ENCODE measurements around the gene RTN4RL2. TPM values are rescaled to one million over a fixed set of nuclear protein-coding genes. Genes with fewer than 3 reads are reported as not detected.

RTN4RL2 gene
- polyA plus RNA-seq, 1 donor from 2014 or later: 0.66 TPM

GRCh38 chr11:57499413-57499982 lies 39.2 kb downstream of the RTN4RL2 start:
- no peaks in the 10 kb centered on the region for H3K79me2 ChIP-seq (replicated peaks; ENCODE audit: insufficient read depth, low read length)
- H3K9ac ChIP-seq (ENCODE audit: low read length): no peak overlapping the region
- H3K4me2 ChIP-seq (ENCODE audit: low read length): no peak overlapping the region
- no peaks in the 10 kb centered on the region for H3K9me2 ChIP-seq (ENCODE audit: insufficient read depth, low read length)
- H3F3A ChIP-seq (ENCODE audit: insufficient read depth, low read length, poor library complexity, severe bottlenecking): no peaks in the 10 kb centered on the region
- H3K4me3 ChIP-seq (ENCODE audit: low read length): peak overlapping the region; percentile 56
- H3K27me3 ChIP-seq (ENCODE audit: insufficient read depth, low read depth, low read length): no peaks in the 10 kb centered on the region
- TF ChIP-seq MXI1 (conservative IDR thresholded peaks at IDR 0.05; ENCODE audit: poor library complexity, severe bottlenecking) (no peak), EP300 (conservative IDR thresholded peaks at IDR 0.05; ENCODE audit: poor library complexity, severe bottlenecking) (no peak), CTCF (IDR thresholded peaks at IDR 0.05; ENCODE audit: poor library complexity, severe bottlenecking) (no peak), TAF1 (IDR thresholded peaks at IDR 0.05; ENCODE audit: low read depth) (no peak), POLR2AphosphoS5 (IDR thresholded peaks at IDR 0.05) (no peak), REST (IDR thresholded peaks at IDR 0.05; ENCODE audit: borderline replicate concordance) (no peak), RAD21 (conservative IDR thresholded peaks at IDR 0.05) (no peak), SMC3 (conservative IDR thresholded peaks at IDR 0.05; ENCODE audit: poor library complexity) (no peak), EZH2 (IDR thresholded peaks at IDR 0.05; ENCODE audit: borderline replicate concordance, insufficient read depth, low read length, poor library complexity, severe bottlenecking) (no peak)
- H3K36me3 ChIP-seq (ENCODE audit: insufficient read depth, low read length): no peaks in the 10 kb centered on the region
- H2AFZ ChIP-seq (ENCODE audit: low read depth, low read length): no peak overlapping the region
- no peaks in the 10 kb centered on the region for H4K20me1 ChIP-seq (ENCODE audit: insufficient read depth)
- no peaks in the 10 kb centered on the region for H3K9me3 ChIP-seq (ENCODE audit: low read length)
- H3K27ac ChIP-seq (ENCODE audit: low read length): no peak overlapping the region

GRCh38 chr11:57499983-57500461 lies 39.7 kb downstream of the RTN4RL2 start:
- Histone ChIP-seq H3K9ac (ENCODE audit: low read length) (no peak overlapping the region), H3K36me3 (ENCODE audit: insufficient read depth, low read length) (no peaks in the 10 kb centered on the region), H3K9me3 (ENCODE audit: low read length) (no peaks in the 10 kb centered on the region), H3K4me3 (ENCODE audit: low read length) (peak overlapping the region; percentile 56), H3K79me2 (replicated peaks; ENCODE audit: insufficient read depth, low read length) (no peaks in the 10 kb centered on the region), H3K4me2 (ENCODE audit: low read length) (no peak overlapping the region), H2AFZ (ENCODE audit: low read depth, low read length) (no peak overlapping the region), H3K27me3 (ENCODE audit: insufficient read depth, low read depth, low read length) (no peaks in the 10 kb centered on the region), H3K27ac (ENCODE audit: low read length) (no peak overlapping the region), H4K20me1 (ENCODE audit: insufficient read depth) (no peaks in the 10 kb centered on the region), H3F3A (ENCODE audit: insufficient read depth, low read length, poor library complexity, severe bottlenecking) (no peaks in the 10 kb centered on the region), H3K9me2 (ENCODE audit: insufficient read depth, low read length) (no peaks in the 10 kb centered on the region)
- TF ChIP-seq CTCF (IDR thresholded peaks at IDR 0.05; ENCODE audit: poor library complexity, severe bottlenecking) (no peak), RAD21 (conservative IDR thresholded peaks at IDR 0.05) (no peak), REST (IDR thresholded peaks at IDR 0.05; ENCODE audit: borderline replicate concordance) (no peak), MXI1 (conservative IDR thresholded peaks at IDR 0.05; ENCODE audit: poor library complexity, severe bottlenecking) (no peak), TAF1 (IDR thresholded peaks at IDR 0.05; ENCODE audit: low read depth) (no peak), EZH2 (IDR thresholded peaks at IDR 0.05; ENCODE audit: borderline replicate concordance, insufficient read depth, low read length, poor library complexity, severe bottlenecking) (no peak), POLR2AphosphoS5 (IDR thresholded peaks at IDR 0.05) (no peak), SMC3 (conservative IDR thresholded peaks at IDR 0.05; ENCODE audit: poor library complexity) (no peak), EP300 (conservative IDR thresholded peaks at IDR 0.05; ENCODE audit: poor library complexity, severe bottlenecking) (no peak)
